Erythroblast (primary cell): Measurements from ENCODE around the gene P2RX4.

Experiments used
- GATA1 ChIP-seq: IDR thresholded peaks from 2 replicates; pipeline ENCODE4 v1.6.1; 2011; ENCODE audit warnings: low read depth, mild to moderate bottlenecking, control low read depth, low read length, moderate library complexity
- POLR2A ChIP-seq: IDR thresholded peaks from 2 replicates; pipeline ENCODE4 v1.6.1; 2011; ENCODE audit warnings: mild to moderate bottlenecking, low read length

DNA sequence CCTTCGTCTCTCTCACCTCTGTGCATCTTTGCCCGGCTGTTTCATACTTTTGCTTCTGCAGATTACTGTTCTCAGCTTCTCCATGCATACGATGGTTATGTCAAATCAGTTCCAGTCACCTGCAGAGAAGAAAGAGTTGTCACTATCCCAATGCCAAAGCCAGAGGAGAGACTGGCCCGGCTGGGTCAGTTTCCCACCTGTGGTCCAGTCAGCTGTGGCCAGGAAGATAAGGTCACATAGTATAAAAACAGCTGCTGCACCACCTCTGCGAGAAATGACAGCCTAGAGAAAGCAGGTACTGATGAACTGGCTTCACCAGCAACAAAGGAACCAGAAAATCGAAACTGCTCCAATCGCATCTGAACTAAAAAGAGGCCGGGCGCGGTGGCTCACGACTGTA, 6.4 kb upstream of the P2RX4 start:
- TF ChIP-seq POLR2A (no peak), GATA1 (no peak)
